ENCODE results near the gene KIAA1671. TPM values are rescaled to one million over a fixed set of nuclear protein-coding genes. Genes with fewer than 3 reads are reported as not detected.
"Not testable (repeated sequence)": the region's sequence is repeated elsewhere in the genome, so short reads cannot be mapped to it uniquely, and the experiment has no call there.

Gene KIAA1671
- total RNA-seq, 1 experiment from 2014 or later: 63.1 TPM

DNA sequence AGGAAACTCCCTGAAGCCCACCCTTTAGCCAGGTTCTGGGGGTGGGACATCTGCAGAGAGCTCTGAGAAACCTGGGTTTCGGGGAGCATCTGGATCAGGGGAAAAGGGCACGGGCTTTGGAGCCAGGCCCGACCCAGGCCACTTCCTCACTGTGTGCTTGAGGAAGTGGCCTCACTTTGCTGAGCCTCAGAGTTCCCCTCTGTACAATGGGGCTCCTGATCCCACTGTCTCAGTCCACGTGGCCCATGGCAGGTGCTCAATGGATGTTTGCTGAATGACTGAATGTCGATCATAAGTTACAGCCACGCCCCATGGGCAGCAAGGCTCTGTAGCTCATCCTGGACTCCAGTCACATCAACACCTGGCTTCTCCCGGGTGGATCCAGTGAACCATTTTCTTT, 248.5 kb downstream of the KIAA1671 start:
- DNase-seq: no peak
- no peaks in the 10 kb centered on the region for H3K4me1 Mint-ChIP-seq (ENCODE audit: low read depth, unreplicated experiment)
- no peaks in the 10 kb centered on the region for H3K9me3 Mint-ChIP-seq (ENCODE audit: low read depth, unreplicated experiment)
- CTCF ChIA-PET: interaction anchor here (0.9 kb wide), 1 partner anchor 120 kb away, joined by 3 read pairs; no protein-coding TSS in a partner anchor
- H3K4me3 Mint-ChIP-seq (ENCODE audit: low read depth, unreplicated experiment): no peak overlapping the region
- no peak overlapping the region for H3K27ac Mint-ChIP-seq (ENCODE audit: unreplicated experiment)
- TF ChIP-seq, protein P1, sequence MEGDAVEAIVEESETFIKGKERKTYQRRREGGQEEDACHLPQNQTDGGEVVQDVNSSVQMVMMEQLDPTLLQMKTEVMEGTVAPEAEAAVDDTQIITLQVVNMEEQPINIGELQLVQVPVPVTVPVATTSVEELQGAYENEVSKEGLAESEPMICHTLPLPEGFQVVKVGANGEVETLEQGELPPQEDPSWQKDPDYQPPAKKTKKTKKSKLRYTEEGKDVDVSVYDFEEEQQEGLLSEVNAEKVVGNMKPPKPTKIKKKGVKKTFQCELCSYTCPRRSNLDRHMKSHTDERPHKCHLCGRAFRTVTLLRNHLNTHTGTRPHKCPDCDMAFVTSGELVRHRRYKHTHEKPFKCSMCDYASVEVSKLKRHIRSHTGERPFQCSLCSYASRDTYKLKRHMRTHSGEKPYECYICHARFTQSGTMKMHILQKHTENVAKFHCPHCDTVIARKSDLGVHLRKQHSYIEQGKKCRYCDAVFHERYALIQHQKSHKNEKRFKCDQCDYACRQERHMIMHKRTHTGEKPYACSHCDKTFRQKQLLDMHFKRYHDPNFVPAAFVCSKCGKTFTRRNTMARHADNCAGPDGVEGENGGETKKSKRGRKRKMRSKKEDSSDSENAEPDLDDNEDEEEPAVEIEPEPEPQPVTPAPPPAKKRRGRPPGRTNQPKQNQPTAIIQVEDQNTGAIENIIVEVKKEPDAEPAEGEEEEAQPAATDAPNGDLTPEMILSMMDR (IDR thresholded peaks at IDR 0.05; ENCODE audit: unreplicated experiment): no peak
- intact Hi-C loops (cut with micrococcal nuclease; ENCODE audit: unreplicated experiment): no loop called here
- H3K36me3 Mint-ChIP-seq (ENCODE audit: insufficient read depth, unreplicated experiment): peaks cover 6% of the 10 kb centered on the region
- BruUV-seq (replicated peaks): no TSS peak
- no peaks in the 10 kb centered on the region for H3K27me3 Mint-ChIP-seq (ENCODE audit: unreplicated experiment)

DNA sequence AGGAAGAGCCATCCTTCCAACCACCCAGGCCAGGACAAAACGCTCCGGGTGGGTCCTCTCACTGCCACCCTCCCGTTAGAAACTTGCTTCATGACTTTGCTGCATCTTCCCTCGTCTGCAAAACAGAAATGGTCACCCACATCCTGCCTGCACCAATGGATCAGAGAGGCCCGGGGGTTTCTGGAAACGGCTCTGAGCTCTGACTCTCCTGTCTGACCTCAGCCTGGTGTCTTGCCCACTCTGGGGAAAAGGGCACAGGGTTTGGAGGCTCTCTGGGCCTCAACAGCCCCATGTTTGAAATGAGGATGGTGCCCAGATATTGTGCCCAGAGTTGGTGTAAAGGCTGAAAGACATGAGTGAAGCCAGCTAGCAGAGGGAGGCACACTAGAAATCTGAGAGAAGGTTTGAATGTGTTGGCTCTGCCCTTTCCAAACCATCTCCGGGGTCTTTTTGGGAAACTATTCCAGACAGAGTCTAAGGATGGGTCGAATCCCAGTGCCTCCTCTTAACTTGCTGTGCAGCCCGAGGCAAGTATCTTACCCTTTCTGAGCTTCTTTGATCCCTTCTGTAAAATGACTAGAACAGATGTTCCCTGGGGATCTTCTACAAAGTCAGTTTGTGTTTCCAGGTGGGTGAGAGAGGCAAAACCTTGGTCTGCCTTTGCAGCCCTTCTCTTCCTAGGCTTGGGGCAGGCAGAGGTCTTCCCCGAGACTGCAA, 249.2 kb downstream of the KIAA1671 start:
- Mint-ChIP-seq H3K36me3 (ENCODE audit: insufficient read depth, unreplicated experiment) (peaks cover 6% of the 10 kb centered on the region), H3K27me3 (ENCODE audit: unreplicated experiment) (no peaks in the 10 kb centered on the region), H3K4me1 (ENCODE audit: low read depth, unreplicated experiment) (no peaks in the 10 kb centered on the region), H3K27ac (ENCODE audit: unreplicated experiment) (peak overlapping the region; percentile 58), H3K4me3 (ENCODE audit: low read depth, unreplicated experiment) (no peak overlapping the region), H3K9me3 (ENCODE audit: low read depth, unreplicated experiment) (no peaks in the 10 kb centered on the region)
- BruUV-seq (replicated peaks): no TSS peak
- no peak for DNase-seq
- intact Hi-C loops (cut with micrococcal nuclease; ENCODE audit: unreplicated experiment): no loop called here
- TF ChIP-seq, protein P1 (IDR thresholded peaks at IDR 0.05; ENCODE audit: unreplicated experiment): no peak
- CTCF ChIA-PET: interaction anchor here (0.6 to 1.2 kb wide), 6 partner anchors 10 to 243 kb away, joined by 3 to 5 read pairs (median 3); no protein-coding TSS in a partner anchor

DNA sequence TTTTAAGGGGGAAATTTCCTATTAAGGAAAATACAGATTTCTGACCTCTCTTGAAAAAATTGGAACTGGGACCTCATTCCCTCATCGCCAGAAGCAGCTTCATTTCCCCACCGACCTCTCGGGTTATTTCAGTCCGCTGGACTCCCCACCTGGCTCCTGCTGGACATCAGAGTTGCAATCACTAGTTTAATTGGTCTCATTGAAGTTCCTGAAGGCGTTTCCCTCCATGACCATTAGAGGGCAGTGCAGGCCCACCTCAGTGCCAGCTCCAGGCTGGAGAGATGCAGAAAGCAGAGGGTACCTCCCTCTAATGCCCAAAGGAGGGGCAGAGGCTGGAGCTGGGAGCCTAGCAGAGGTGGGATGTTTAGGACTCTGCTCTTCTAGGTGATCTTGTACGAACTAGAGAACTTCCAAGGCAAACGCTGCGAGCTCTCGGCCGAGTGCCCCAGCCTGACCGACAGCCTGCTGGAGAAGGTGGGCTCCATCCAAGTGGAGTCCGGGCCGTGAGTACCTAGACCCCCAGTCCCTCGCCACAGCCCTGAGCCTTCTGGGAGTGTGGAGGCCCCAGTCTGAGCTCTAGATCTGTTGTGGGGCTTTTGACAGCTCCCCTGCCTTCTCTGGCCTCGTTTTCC, 249.9 kb downstream of the KIAA1671 start:
- intact Hi-C loops (cut with micrococcal nuclease; ENCODE audit: unreplicated experiment): no loop called here
- DNase-seq: peak; percentile 78
- Mint-ChIP-seq H3K9me3 (ENCODE audit: low read depth, unreplicated experiment) (no peaks in the 10 kb centered on the region), H3K27me3 (ENCODE audit: unreplicated experiment) (no peaks in the 10 kb centered on the region), H3K4me3 (ENCODE audit: low read depth, unreplicated experiment) (no peak overlapping the region), H3K4me1 (ENCODE audit: low read depth, unreplicated experiment) (no peaks in the 10 kb centered on the region), H3K36me3 (ENCODE audit: insufficient read depth, unreplicated experiment) (peaks cover 6% of the 10 kb centered on the region), H3K27ac (ENCODE audit: unreplicated experiment) (peak overlapping the region; percentile 58)
- TF ChIP-seq, protein P1 (IDR thresholded peaks at IDR 0.05; ENCODE audit: unreplicated experiment): peak; percentile 76
- BruUV-seq (replicated peaks): no TSS peak
- CTCF ChIA-PET: interaction anchor here (0.6 to 1.2 kb wide), 5 partner anchors 9 to 244 kb away, joined by 3 to 5 read pairs (median 3); no protein-coding TSS in a partner anchor

GRCh38 chr22:25203082-25203481, 250.6 kb downstream of the KIAA1671 start:
- TF ChIP-seq, protein P1 (IDR thresholded peaks at IDR 0.05; ENCODE audit: unreplicated experiment): no peak
- H3K4me3 Mint-ChIP-seq (ENCODE audit: low read depth, unreplicated experiment): no peak overlapping the region
- H3K27me3 Mint-ChIP-seq (ENCODE audit: unreplicated experiment): no peaks in the 10 kb centered on the region
- intact Hi-C loops (cut with micrococcal nuclease; ENCODE audit: unreplicated experiment): no loop called here
- no peaks in the 10 kb centered on the region for H3K4me1 Mint-ChIP-seq (ENCODE audit: low read depth, unreplicated experiment)
- H3K27ac Mint-ChIP-seq (ENCODE audit: unreplicated experiment): no peak overlapping the region
- CTCF ChIA-PET: no interaction called here
- DNase-seq: no peak
- H3K36me3 Mint-ChIP-seq (ENCODE audit: insufficient read depth, unreplicated experiment): peaks cover 6% of the 10 kb centered on the region
- no peaks in the 10 kb centered on the region for H3K9me3 Mint-ChIP-seq (ENCODE audit: low read depth, unreplicated experiment)
- no TSS peak for BruUV-seq (replicated peaks)

GRCh38 chr22:25204547-25204946, 252.0 kb downstream of the KIAA1671 start:
- H3K4me3 Mint-ChIP-seq (ENCODE audit: low read depth, unreplicated experiment); DNase-seq; H3K36me3 Mint-ChIP-seq (ENCODE audit: insufficient read depth, unreplicated experiment); intact Hi-C loops (cut with micrococcal nuclease; ENCODE audit: unreplicated experiment); H3K4me1 Mint-ChIP-seq (ENCODE audit: low read depth, unreplicated experiment); BruUV-seq (replicated peaks); H3K9me3 Mint-ChIP-seq (ENCODE audit: low read depth, unreplicated experiment); H3K27me3 Mint-ChIP-seq (ENCODE audit: unreplicated experiment); H3K27ac Mint-ChIP-seq (ENCODE audit: unreplicated experiment); CTCF ChIA-PET: not testable (repeated sequence)
